Effector CD4-positive, alpha-beta T cell (primary cell): ENCODE data around the gene FUT3. TPM values are rescaled to one million over a fixed set of nuclear protein-coding genes. Genes with fewer than 3 reads are reported as not detected.
"Not testable (repeated sequence)": the region's sequence is repeated elsewhere in the genome, so short reads cannot be mapped to it uniquely, and the experiment has no call there.

Experiments used
- DNase-seq: peaks from one replicate; pipeline ENCODE4 v3.0.0-alpha.2; 2020
- total RNA-seq: gene quantifications from one replicate; lab custom pipeline; 2026; lab: John Stamatoyannopoulos, UW

FUT3 gene
- total RNA-seq: not detected

DNA sequence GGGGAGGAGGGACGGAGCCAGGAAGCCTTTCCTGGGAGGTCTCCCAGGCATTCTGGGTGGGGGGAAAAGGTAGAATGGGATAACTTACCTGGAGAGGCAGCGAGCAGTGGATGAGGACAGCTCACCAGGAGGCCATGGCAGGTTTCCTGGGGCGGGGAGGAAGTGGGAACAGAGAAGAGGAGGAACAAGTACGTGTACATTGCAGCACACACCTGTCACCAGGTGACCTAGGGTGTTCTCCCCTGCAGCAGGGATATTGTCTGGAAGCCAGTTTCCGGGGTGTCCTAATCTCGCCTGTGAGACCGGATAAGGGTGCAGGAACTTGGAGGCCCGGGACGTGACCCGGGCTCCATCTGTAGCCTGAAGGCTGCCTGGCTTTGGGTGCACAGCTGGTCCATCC, at the start of gene FUT3:
FUT3 (minus strand) TSS at position 148 of the 400 bp plus-strand sequence.
- DNase-seq: no peak

DNA sequence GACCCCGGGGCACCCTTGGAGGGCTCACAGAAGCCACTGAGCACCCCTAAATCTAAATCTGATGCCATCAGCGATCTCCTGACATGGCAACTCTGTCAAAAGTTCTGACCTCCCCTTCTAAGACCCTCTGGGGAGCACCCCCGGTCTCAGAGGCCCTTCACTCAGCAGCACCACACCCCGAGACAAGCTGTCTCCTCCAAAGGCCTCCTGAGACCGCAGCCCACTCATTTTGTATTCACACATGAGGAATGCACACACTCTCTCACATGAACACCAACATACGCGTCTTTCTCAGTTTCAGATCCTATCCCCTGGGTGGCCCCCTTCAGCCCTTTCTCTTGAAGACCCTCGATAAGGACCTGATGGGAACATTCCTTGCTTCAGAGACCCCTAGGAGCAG, 49.7 kb upstream of the FUT3 start:
- DNase-seq: no peak

DNA sequence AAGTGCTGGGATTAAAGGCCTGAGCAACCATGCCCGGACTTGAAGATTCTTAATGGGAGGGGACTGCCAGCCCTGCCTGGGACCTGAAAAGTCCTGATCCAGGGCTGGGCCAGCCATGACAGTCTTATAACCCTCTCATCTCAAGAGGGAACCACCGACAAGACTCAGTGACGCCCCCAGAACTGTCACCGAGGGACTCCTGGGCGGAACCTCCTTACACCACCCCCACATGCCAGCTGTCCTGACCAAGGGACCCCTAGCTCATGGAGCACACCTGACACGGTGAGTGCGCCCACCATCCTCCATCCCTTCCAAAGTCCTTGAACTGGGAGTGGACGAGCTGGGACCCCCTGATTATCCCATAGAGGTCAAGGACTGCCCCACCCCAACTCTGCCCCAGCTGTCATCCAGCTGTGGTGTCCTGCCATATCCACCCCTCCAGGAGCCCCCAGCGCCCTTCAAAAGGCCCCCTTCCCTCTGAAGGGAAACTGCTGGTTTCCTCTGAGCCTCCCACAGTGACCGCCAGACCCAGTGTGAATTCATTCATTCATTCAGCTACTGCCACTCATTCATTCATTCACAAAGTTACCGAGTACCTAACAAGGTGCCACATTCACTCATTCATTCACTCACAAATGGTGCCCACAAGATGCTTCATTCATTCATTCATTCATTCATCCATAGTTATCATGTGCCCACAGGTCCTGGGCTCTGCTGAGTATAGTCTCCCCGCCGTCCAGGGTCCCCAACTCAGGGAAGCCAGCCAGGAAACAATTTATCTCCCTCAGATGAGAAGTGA, 48.7 kb upstream of the FUT3 start:
- DNase-seq: no peak

DNA sequence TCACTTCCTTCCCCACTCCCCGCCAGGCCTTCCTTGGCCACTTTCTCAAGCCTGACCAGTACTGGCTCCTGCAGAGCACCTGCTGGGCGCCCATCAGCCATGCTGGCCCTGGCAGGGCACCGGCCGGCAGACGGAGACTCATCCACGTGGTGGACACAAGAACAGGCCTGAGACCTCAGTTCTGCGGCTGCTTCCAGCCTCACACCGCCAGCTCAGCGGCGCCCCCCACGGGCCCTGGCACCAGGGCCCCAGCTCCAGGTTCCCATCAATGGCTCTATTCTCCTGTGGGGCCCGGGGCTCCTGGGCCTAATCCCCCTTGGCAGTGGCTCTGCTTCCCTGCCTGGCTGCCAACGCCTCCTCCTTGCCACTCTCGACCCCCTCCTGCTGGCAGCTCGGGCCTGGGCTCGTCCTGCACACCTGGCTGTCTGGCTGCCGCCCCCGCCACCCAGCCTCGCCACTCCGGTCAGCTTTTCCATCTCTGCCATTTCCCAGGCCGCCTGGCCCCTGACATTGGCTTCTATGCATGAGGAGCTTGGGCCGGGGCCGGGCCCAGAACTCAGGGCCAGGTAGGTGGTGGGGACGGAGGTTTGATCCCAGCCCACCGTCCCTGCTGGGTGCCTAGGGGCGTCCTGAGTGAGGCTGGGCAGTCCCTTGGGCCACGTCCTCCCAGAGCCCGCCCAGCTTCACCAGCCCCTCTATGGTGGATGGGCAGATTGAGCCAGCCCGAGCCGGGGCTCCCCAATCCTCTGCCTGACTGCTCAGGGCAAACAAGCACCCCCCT, 46.1 kb upstream of the FUT3 start:
- DNase-seq: no peak

DNA sequence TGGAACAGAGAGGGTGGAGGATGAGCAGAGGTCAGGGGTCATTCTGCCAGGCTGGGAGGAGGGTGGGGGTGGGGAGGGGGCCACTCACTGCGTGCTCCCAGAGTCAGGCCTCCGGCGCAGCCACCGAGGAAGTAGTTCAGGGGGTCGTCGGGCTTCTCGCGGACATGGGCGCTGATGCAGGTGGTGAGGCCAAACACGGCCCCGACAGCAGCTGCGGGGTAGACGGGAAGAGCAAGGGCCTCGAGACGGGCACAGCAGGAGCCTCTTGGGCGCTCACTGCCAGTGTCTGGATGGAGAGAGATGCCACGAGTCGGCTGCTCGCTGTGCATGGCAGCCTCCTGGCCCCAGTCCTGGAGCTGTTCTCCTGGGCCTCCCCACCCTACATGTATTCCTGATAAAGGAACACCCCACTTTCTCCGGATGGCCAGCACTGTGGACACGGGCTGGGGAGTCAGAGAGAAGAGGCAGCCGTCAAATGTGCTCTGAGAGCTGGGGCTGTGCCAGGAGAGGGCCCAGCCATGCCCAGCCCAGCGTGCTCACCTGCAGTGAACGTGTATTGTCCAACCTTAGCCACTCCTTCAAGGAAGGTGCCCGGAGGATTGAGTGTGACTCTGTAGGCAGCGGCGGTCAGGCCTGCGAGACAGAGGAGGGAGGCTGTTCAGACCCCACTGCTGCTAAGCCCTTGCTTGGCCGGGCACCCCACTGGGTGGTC, 45.3 kb upstream of the FUT3 start:
- DNase-seq: no peak

DNA sequence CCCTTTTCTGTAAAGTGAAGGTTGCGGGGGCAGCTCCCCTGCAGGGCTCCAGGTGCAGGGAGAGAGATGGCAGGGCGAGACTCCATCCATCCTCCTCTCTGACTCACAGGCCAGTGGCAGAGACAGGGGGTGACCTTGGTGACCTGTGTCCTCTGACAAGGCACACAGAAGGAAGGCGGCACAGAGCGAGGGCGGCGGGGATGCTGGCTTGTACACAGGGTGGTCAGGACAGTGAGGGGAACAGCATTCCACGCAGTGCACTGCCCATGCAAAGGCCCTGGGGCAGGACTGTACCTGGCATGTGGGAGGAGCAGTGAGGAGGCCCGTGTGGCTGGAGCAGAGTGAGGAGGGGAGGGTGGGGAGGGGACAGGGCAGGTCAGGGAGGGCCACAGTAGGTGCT, 44.6 kb upstream of the FUT3 start:
- no peak for DNase-seq

DNA sequence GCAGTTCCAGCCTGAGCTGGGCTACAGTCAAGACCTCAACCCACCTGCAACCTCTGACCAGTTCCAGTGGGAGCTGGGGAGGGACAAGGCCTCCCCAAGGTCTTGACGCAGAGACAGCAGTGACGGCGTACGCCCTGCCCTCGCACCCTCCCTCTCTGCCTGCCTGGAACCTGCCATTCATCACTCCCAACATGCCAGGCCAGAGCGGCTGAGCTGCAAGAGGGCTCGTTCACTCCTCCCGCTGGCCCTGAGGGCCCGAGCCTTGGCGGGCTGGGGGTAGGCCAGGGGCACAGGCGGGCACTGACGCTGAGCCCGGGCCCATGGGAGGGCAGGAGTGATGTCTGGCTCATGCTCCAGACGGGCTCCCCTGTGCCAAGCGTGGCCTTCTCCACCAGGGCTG, 44.2 kb upstream of the FUT3 start:
- no peak for DNase-seq

DNA sequence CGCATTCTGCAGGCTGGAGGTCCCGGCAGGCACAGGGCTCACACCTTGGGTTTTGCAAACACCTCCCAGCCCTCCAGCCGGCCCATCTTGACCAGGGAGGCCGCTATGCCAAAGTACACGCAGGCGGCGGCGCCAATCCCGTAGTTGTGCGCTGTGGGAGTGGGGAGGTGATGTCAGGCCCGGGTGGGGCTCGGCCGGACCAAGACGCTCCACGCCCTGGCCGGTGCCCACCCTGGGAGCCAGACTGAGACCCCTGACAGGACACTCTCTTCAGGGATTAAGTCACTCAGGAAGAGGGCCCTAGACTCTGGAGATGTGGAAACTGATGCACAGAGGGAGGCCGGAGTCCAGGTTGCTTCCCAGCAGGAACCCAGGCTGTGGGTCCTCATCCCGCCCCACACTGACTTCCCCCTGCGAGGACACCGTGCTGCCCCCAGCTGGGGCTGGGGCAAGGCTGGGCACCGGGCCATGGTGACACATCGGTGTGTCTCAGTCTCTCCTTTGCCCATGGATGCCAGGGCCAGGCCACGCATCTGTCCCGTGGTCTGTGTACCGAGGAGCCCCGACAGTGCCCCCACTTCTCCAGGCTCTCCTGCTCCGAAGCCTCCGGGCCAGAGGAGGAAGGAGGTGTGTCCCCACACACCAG, 43.6 kb upstream of the FUT3 start:
- DNase-seq: no peak

DNA sequence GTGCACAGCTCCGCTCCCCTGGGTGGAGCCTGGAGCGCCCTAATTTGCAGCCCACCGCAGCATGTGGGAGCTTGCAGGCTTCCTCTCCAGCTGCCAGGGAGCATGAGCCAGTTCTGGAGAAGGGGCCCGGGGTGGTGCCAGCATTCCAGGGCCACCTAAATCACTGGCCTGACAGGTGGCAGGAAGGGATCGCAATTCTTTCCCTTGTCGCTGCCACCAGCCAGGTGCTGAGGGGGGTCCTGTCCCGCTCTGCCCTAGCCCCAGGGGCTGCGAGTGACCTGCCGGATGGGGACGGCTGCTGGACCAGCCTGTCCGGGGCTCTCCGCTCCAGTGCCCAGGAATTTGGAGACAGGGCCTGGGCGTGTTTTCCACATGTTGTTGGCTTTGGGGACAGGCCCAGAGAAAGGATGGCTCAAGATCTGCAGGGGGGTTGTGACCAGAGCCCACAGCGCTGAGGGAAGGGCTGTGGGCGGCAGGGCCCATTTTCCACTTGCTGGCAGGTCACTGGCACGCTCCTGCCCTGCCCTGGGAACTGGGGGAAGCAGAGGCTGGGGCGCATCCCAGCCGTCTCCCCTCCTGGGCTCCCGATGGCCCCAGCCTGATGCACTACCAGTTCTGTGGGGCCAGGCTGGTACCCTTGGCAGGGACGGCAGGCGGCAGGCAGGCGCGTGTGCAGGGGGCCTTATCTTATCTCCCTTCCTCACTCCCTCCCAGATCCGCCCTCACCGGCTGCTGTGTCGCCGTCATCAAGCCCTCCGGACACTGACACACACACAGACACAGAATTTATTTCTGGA, 42.9 kb upstream of the FUT3 start:
- no peak for DNase-seq

DNA sequence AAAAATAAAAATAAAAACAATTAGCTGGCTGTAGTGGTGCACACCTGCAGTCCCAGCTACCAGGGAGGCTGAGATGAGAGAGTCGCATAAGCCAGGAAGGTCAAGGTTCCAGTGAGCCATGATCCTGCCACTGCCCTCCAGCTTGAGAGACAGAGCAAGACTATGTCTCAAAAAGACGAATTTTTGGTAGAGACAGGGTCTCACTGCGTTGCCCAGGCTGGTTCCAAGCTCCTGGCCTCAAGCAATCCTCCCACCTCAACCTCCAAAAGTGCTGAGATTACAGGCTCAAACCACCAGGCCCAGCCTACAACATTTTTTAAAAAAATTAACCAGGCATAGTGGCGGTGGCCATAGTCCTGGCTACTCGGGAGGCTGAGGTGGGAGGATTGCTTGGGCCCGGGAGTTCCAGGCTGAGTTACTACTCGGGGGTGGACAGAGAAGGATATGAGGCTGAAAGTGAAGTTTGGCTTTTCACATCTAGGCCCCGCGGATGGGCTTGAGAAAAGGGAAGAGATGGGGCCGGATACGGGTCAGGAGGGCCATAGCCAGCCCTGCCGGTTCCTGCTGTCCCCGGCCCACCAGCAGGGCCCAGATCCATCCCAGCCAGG, 42.2 kb upstream of the FUT3 start:
- DNase-seq: no peak

DNA sequence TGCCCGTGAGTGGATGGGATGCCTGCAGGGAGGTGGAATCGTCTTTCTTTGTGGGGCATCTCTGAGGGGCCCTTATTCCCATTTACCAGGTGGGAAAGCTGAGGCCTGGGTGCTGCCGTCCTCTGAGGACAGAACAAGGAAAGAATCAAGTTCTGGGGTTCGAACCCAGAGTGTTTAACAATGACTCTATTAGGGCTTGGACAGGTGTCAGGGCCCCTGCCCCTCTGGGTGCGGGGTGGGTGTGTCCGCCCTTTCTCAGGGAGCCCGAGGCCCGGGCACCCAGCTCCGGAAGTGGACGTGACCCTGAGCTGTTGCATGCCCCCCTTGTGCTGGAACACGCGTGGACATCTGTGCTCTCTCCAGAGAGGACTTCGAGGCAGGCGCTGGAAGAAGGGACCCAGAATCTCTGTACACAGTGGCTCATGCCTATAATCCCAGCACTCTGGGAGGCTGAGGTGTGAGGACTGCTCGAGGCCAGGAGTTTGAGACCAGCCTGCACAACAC, 41.6 kb upstream of the FUT3 start:
- DNase-seq: no peak

DNA sequence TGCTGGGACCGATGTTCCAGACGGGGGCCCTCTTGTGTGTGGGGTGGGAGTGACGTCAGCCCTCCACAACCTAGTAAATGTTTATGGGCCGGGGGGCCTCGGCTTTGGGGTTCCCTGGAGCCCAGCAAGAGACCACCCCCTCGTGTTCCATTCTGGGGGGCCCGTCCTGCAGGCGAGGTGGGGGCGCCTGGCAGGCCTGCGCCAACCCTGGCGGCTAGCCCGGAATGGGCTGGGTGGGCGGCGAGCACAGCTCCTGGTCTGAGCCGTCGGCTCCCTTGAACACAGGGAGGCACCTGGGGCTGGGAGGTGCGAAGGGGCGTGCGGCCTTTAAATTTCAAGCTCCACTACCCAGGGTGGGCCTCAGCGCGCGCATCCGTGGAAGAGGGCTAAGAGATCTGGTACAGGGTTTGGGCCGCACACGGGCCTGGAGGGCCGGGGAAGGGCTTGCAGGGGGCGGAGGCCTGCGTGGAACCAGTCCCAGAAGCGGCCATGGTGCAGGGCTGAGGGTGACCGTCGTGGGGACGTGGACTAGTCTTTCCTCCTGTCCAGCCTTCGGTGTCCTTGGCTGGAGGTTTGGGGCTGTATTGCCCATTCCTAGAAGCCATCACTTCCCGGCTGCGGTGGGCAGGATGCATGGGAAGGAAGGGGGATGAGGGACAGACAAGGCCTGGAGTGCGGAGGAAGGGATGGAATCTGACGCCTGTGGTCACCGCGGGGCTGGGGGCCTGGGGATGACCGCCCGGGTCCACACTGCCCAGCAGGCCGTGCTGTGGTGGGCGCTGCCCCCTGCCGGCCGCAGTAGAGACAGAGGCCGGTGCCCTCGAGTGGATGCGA, 40.9 kb upstream of the FUT3 start:
- DNase-seq: no peak

DNA sequence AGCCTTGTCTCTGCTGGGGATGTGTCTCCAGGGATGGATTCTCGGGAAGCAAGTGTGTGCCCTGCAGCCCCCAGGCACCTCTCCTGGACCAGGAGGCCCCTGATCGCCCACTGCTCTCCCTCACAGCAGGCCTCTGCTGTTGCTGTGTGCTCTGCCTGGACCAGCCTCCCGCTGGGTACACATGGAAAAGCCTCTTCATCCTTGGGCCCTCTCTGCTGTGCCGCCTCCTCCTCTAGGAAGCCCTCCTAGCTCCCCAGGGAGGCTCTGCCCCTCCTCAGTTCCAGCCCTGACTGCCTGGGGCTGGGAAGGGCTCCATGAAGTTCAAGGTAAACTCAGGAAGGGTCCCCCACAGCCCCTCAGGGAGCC, 40.3 kb upstream of the FUT3 start:
- DNase-seq: no peak

DNA sequence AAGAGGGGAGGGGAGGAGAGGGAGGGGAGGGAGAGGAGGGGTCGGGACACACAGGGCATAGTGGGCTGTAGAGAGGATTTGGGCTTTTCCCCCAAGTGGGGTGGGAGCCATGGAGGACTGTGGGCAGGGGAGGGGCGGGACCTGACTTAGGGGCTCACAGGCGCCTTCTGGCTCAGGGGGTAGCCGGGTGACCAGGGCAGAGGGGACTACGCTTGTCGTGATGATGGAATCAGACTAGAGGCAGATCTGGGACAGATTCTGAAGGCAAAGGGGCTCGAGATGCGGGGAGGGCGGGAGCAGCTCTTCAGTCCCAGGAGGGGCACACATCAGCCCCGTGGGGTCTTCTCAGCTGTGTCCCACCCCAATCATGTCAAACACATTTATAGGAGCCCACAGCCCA, 38.9 kb upstream of the FUT3 start:
- no peak for DNase-seq

DNA sequence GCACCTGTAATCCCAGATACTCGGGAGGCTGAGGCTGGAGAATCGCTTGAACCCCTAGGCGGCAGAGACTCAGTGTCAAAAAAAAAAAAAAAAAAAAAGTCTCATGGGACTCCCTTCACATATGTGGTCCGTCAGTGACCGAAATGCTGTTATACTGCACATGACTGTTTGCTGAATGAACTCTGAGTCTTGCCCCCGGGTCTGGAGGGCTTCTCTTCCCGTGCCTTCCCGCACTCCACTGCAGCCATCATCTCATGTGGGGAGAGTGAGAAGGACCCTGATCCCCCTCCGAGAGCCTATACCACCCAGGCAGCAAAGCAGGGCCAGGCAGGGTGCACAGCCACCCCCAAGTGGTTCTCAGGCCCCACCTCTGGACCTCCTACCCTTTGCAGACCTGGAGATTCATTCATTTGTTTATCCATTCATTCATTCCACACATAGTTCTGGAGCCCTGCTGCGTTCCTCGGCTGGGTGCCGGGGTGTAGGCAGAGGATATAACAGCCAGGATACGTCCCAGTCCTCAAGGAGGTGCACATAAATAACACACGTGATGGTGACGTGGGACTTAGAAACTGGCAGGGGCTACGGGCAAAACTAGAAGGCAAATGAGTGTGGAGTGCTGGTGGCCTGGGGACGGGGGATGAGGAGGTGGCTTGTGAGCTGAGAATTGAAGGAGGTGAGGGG, 38.2 kb upstream of the FUT3 start:
- no peak for DNase-seq

DNA sequence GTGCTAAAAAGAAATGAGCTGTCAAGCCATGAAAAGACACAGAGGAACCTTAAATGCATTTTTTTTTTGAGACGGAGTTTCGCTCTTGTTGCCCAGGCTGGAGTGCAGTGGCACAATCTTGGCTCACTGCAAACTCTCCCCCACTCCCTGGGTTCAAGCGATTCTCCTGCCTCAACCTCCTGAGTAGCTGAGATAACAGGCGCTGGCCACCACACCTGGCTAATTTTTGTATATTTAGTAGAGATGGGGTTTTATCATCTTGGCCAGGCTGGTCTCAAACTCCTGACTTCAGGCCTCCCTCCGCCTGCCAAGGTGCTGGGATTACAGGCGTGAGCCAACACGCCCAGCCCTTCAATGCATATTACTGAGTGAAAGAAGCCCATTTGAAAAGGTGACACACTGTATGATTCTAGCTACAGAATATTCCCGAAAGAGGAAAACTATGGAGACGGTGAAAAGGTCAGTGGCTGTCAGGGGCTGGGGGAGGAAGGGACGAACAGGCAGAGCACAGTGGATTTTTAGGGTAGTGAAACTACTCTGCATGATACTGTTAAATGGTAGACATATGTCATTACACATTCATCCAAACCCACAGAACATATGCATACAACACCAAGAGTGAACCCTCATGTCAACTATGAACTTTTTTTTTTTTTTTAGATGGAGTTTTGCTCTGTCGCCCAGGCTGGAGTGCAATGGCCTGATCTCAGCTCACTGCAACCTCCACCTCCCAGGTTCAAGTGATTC, 33.0 kb upstream of the FUT3 start:
- not testable (repeated sequence) for DNase-seq

DNA sequence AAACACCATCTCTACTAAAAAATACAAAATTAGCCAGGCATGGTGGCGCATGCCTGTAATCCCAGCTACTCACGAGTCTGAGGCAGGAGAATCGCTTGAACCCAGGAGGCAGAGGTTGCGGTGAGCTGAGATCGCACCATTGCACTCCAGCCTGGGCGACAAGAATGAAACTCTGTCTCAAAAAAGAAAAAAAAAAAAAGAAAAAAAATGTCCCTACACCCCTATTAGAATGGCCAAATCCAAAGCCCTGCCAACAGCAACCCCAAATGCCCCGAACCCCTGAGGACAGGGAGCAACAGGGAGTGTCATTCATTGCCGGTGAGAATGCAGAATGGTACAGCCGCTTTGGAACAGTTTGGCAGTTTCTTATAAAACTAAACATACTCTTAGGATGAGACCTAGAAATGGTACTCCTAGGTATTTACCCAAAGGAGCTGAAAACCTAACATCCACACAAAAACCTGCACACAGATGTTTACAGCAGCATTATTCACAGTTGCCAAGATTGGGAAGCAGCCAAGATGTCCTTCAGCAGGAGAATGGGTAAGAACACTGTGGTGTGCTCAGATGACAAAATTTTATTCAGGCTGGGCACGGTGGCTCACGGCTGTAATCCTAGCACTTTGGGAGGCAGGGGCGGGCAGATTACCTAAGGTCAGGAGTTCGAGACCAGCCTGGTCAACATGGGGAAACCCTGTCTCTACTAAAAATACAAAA, 32.1 kb upstream of the FUT3 start:
- DNase-seq: not testable (repeated sequence)

DNA sequence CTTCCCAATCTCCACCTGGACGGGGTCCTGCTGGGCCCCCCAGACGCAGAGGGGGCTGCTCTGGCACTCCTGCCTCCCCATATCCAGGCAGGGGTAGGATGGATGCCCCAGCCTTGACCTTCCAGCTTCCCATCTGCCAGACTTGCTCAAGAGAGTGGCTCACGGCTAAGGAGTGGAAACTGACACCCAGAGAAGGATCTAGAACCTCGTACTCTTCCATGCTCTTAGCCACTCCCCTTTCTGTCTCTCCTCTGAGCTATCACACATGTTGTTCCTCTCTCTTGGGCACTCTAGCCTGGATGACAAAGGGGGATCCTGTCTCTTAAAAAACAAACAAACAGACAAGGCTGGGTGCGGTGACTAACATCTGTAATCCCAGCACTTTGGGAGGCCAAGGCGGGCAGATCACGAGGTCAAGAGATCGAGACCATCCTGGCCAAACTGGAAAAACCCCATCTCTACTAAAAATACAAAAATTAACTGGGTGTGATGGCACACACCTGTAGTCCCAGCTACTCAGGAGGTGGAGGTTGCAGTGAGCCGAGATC, 31.2 kb upstream of the FUT3 start:
- no peak for DNase-seq
